ENCODE measurements around the gene SPA17.

The SPA17 gene

GRCh38 chr11:124693142-124693541 is 19.4 kb downstream of the SPA17 start:
- no peak for DNase-seq (ENCODE audit: low read depth)
- no peak for TF ChIP-seq CTCF (IDR thresholded peaks at IDR 0.05; ENCODE audit: insufficient read depth, low read depth, low read length, missing control alignments)
- H3K4me3 ChIP-seq (ENCODE audit: low read depth, low read length): no peak overlapping the region

GRCh38 chr11:124699547-124699946 is 25.8 kb downstream of the SPA17 start:
- no peak overlapping the region for H3K4me3 ChIP-seq (ENCODE audit: low read depth, low read length)
- no peak for DNase-seq (ENCODE audit: low read depth)
- no peak for TF ChIP-seq CTCF (IDR thresholded peaks at IDR 0.05; ENCODE audit: insufficient read depth, low read depth, low read length, missing control alignments)

GRCh38 chr11:124700028-124700427 is 26.3 kb downstream of the SPA17 start:
- DNase-seq (ENCODE audit: low read depth): no peak
- H3K4me3 ChIP-seq (ENCODE audit: low read depth, low read length): no peak overlapping the region
- TF ChIP-seq CTCF (IDR thresholded peaks at IDR 0.05; ENCODE audit: insufficient read depth, low read depth, low read length, missing control alignments): no peak

GRCh38 chr11:124707829-124708228 is 34.1 kb downstream of the SPA17 start:
- no peak for DNase-seq (ENCODE audit: low read depth)
- no peak overlapping the region for H3K4me3 ChIP-seq (ENCODE audit: low read depth, low read length)
- TF ChIP-seq CTCF (IDR thresholded peaks at IDR 0.05; ENCODE audit: insufficient read depth, low read depth, low read length, missing control alignments): no peak

- DNase-seq (ENCODE audit: low read depth): no peak
- no peak for TF ChIP-seq CTCF (IDR thresholded peaks at IDR 0.05; ENCODE audit: insufficient read depth, low read depth, low read length, missing control alignments)
- H3K4me3 ChIP-seq (ENCODE audit: low read depth, low read length): no peak overlapping the region
Measured at GRCh38 chr11:124712392-124712791, 38.7 kb downstream of the SPA17 start.

- DNase-seq (ENCODE audit: low read depth): no peak
- H3K4me3 ChIP-seq (ENCODE audit: low read depth, low read length): no peak overlapping the region
- no peak for TF ChIP-seq CTCF (IDR thresholded peaks at IDR 0.05; ENCODE audit: insufficient read depth, low read depth, low read length, missing control alignments)
Measured at GRCh38 chr11:124716591-124716990, 42.9 kb downstream of the SPA17 start.

- H3K4me3 ChIP-seq (ENCODE audit: low read depth, low read length): no peak overlapping the region
- no peak for TF ChIP-seq CTCF (IDR thresholded peaks at IDR 0.05; ENCODE audit: insufficient read depth, low read depth, low read length, missing control alignments)
- DNase-seq (ENCODE audit: low read depth): peak; percentile 37
Measured at GRCh38 chr11:124717421-124717785, 43.7 kb downstream of the SPA17 start.
